Stimulated activated CD8-positive, alpha-beta memory T cell treated with anti-CD3 and anti-CD28 coated beads, Interleukin-4, amount 100 ng/mL, for 1 hour (primary cell): ENCODE measurements around the gene GRK5.
"Not testable (repeated sequence)": the region's sequence is repeated elsewhere in the genome, so short reads cannot be mapped to it uniquely, and the experiment has no call there.

ENCODE experiments used
- DNase-seq, 2 donors: peaks; one replicate each; pipeline ENCODE4 v3.0.0-alpha.2; 2020; ENCODE audit warnings: low read depth in 2 of 2, low spot score in 1 of 2

The GRK5 gene

GRCh38 chr10:119221201-119221600 lies 13.8 kb downstream of the GRK5 start:
- no peak for DNase-seq

- DNase-seq, result no peak
These were observed 14.3 kb downstream of the GRK5 start for GRCh38 chr10:119221666-119222065.

GRCh38 chr10:119222537-119222936 lies 15.2 kb downstream of the GRK5 start:
- DNase-seq, result no peak

GRCh38 chr10:119222966-119223386 lies 15.6 kb downstream of the GRK5 start:
- no peak for DNase-seq

DNA sequence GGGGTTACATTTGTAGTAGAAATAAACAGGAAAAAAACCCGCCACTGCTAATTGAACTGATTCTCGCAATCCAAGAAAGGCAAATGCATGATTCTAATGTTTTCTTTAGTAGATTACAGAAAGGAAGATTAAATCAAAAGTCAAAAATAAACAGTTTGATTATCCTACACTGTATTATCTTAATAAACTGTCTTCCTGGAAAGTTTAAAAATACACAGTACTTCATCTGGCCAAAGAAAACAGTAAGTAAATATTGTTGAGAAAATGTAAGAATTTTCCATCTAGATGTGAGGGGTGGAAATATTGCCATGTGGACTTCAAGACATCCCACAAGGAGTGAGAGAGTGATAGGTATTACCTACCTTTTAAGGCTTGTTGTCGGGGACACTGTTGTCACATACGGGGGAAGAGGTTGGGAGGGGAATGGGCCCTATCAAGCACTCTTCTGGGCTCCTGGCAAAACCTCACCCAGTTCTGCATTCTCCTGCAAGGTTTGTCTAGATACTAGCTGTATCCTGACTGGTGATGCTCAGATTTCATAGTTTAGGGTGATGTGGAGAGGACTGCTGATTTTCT lies 17.8 kb downstream of the GRK5 start:
- no peak for DNase-seq

- DNase-seq, result no peak
These were observed 20.5 kb downstream of the GRK5 start for GRCh38 chr10:119227825-119228224.

DNA sequence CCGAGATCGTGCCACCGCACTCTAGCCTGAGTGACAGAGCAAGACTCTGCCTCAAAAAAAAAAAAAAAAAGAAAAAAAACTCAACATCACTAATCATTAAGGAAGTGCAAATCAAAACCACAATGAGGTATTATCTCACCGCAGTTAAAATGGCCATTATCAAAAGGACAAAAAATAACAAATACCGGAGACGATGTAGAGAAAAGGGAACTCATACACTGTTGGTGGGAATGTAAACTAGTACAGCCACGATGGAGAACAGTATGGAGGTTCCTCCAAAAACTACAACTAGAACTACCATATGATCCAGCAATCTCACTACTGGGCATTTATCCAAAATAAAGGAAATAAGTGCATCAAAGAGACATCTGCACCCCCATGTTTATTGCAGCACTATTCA lies 24.3 kb downstream of the GRK5 start:
- DNase-seq, result no peak

- not testable (repeated sequence) for DNase-seq
These were observed 25.1 kb downstream of the GRK5 start for GRCh38 chr10:119232439-119232838.

- DNase-seq, result no peak
These were observed 25.9 kb downstream of the GRK5 start for GRCh38 chr10:119233123-119233820.

DNA sequence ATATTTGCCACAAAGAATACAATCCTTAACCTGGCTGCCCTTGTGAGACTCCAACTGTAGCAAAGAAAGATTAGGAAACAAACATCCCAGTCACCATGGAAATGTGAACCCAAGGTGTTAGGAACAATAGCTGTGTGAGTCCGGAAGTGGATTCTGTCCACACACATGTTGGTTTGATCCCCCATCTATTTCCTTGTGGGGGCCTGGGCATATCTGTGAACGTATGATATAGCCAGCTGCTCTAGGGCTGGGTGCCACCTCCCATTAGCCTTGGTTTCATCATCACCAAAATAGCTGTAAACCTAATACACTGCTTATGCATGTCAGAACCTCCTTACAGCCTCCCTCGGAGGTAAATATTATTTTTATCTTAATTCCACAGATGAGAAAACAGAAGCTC lies 26.4 kb downstream of the GRK5 start:
- DNase-seq, result no peak

DNA sequence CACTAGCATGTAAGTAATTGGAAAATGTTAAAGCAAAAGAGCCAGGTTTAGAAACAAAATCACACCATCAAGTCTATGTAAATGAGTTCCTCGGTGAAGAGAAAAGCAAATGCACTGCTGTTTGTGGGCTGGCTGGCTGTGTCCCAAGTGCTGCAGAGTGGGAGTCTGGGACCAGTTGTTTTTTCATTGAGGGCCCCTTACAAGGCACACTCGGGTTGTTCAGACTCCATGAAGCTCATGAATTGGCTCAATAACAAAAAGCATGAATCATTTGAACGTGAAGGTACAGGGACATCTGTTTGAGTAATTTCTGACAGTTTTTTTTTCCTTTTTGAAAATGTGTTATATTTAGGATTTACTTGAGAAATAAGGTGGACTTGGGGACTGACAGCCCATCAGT lies 28.0 kb downstream of the GRK5 start:
- no peak for DNase-seq

GRCh38 chr10:119237722-119238436 lies 30.5 kb downstream of the GRK5 start:
- DNase-seq, result no peak

DNA sequence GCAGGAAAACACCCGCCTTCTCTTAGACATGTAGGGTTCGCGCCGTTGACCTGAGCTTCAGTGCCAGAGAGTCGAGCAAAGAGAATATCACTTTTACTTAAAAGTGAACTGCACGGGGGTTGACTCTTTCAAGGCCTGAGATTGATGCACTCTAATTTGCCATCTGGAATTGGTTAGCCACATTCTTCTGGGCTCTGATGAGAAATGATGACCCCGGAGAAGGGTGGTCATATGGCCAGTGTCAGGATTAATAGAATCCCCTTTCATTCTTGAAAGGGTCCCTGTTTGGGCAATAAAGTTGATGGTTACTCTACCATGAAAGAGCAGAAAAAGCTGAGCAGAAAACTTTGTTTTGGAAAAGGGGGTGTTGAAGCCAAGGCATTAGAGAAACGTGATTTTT lies 31.2 kb downstream of the GRK5 start:
- DNase-seq, result no peak

- DNase-seq, result not testable (repeated sequence)
These were observed 31.6 kb downstream of the GRK5 start for GRCh38 chr10:119239015-119239414.

- not testable (repeated sequence) for DNase-seq
These were observed 32.3 kb downstream of the GRK5 start for GRCh38 chr10:119239630-119240029.

GRCh38 chr10:119241066-119241465 lies 33.7 kb downstream of the GRK5 start:
- no peak for DNase-seq

DNA sequence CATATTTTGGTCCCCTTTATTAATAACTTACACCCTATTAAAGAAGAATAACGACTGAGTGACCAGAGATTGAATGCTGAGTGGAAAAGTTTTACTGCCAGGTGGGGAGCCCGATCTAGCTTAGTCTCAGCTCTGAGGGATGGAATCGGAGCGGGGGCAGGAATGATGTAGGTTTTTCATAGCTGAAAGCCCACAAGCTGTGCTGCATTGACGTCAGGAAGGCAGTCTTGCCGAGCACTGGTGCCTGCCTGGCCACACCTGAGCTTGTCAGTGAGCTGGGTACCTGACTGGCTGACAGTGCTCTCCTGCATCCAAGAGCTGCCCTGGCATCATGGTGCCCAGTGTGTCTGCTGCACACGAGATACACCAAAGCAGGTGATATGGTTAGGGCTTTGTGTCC lies 34.8 kb downstream of the GRK5 start:
- DNase-seq, result no peak

DNA sequence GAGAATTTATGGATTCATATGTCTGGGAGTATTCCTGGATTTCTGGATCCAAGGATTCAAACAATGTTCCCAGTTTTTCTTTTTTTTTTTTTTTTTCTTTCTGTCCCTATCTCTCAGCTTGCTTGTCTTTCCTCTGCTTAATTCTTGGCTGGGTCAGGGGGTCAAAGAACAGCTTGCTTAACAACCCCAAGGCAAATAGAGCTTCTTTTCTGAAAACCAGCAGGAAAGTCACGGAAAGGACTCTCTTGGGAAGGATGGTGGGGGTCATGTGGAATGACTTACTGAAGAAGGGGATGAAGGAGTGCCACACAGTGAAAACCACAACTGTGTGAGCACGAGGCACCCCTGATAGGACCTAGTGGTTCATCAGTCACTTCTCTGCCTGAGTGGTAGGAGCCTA lies 36.1 kb downstream of the GRK5 start:
- DNase-seq, result no peak

- no peak for DNase-seq
These were observed 36.6 kb downstream of the GRK5 start for GRCh38 chr10:119243967-119244366.

DNA sequence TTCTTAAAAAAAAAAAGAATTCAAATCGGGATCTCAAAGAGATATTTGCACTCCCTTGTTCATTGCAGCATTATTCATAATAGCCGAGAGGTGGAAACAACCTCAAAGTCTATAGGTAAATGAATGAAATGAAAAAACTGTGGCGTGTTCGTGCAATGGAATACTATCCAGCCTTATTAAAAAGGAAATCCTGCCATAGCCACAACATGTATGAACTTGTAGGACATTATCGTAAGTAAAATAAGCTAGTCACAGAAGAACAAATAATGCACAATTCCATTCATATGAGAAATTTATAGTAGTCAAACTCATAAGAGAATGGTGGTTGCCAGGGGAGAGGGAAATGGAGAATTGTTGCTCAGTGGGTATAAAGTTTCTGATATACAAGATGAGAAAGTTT lies 37.9 kb downstream of the GRK5 start:
- DNase-seq, result no peak

DNA sequence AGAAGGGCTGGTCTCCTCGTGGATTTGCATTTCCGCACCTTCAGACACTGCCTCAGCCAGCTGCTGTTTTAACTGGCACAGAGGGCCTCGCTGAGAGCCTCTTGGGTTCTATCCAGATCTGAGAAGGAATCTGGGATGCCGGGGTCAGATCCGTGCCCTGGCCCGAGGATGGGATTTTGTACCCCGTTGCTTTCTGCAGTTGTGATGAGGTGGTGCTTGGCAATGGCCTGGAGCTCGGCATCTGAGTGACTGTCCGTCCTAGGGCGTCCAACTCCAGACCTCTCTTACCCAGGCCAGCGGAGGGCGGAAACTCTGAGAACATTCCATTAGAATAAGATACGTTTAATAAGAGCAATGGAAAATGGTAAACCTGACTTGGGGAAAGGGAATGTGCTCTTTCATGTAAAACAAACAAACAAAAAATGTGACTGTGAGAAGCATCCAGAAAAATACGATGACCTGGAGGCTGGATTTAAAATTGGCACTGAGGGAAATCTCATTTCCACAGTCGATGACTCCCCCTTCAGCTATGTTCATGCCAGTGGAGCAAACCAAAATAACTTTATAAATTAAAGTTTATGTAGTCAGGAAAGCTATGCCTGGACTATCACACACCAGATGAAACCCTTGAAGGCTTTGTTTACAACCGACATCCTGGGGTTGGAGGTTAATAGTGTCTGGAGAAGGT lies 39.6 kb downstream of the GRK5 start:
- DNase-seq, result no peak

GRCh38 chr10:119247550-119247894 lies 40.2 kb downstream of the GRK5 start:
- no peak for DNase-seq
